ENCODE results near the gene PPM1F.

Gene PPM1F

DNA sequence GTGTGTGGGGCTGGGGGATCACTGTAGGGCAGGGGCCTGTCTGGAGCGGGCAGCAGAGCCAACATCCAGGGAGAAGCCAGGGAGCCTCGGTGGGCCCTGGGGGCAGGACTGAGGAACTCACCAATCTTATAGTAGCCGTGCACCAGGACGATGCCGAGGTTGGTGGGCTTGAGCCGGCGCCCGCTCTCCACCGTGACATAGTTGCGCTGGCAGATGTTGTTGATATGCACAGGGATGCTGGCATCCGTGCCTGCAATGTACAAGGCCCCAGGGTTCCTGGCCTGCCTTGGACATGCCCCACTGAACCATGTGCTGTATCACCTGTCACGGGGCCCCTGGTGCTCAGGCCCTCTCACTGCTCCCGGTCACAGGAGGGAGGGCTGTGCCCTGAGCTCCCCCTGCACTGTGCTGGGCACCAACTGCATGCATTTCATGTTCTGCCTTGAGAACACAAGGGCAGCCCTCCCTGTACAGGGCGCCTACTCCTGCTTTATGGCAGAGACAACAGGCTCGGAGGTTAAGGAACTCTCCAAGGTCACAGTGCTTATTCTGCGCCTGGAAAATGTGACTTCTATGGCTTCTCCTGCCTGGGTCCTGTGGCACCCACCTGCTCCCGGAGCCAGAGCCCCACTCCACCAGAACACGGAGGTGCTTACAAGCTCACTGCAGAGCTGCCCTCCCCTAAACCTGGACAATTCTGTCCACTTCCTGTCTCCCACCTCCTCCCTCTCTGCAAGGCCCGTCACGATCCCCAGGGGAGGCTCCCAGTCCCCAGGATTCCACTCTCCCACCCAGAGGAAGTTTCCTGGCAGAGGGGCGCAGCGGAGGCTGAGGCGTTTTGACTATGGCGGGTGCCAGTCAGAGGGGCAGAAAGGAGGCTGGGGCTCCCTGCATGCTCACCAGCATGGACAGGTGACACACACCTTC lies 7.8 kb upstream of the PPM1F start:
- DNase-seq (ENCODE audit: low read depth in 2 of 2) = no peak

DNA sequence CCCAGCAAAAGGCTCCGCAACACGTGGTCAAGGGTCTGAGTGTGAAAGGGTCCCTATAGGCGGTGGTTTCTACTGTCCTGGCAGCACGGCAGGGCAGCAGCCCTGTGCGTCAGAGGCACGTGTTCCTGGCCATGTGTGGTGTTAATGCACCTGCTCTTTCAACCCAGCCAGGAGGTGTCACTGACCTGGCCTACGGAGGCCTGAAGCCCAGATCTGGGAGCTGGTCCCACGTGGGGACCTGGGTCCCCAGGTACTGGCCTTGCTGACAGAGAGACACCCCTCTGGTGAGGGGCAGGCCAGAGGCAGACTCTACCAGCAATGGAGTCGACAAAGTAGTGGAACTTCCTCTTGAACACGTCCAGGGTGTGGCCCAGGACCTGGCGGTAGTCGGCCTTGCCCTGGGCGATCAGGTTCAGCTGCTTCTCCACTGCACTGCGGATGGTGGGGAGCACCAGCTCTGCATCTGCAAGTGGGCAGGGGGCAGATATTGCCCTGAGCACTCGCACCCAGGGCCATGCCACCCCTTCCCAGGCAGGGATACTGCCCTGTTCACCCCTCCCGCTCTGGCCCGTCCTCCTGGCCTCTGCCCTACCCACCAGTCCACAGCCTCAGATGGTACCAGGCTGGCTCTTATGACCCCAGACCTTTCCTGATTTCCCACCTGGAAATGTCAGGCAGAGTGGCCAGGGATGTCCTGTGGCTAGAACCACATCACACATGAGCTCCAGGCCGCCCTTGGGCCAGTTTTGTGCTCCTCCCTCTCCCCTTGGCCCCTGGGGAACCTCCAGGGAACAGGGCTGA lies 6.8 kb upstream of the PPM1F start:
- DNase-seq (ENCODE audit: low read depth in 2 of 2) = no peak

DNA sequence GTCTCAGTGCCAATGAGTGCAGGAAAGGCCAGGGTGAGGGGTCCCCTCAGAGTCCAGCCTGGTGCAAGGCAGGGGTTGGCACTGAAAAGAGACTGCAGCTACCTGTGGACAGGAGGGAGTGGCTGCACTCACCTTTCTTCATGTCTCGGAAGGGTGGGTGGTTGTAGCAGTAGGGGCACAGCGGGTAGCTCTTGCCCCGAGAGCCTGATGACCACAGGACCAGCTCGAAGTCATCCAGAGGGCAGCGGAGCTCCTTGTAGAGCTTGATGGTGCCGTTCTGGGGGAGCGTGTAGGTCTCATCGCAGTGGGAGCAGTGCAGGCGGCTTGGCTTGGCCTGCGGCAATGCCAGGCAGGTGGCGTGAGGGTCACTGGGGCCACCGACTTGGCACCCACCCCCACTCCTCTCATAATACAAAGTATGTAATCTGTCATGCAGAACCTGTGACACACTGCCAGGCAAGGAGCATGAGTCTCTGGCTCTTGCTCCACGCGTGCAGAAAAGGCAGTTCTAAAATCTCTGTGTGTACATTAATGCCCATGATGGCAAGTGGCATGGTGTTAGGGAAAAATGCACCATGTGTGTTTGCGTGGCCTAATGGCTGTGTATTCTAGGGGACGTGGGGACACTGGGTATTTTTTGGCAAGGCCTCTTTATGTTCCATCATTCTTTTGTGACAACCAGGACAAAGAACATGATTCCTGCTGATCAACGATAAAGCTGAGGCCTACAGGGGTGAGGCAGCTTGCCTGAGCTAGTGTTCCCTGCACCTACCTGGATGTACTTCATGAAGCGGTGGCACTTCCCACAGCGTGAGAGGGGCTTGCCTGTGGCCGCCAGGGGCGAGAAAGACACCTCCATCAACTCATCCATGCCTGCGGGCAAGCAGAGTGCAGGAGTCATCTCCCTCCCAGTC lies 6.0 kb upstream of the PPM1F start:
- DNase-seq (ENCODE audit: low read depth in 2 of 2) = no peak

DNA sequence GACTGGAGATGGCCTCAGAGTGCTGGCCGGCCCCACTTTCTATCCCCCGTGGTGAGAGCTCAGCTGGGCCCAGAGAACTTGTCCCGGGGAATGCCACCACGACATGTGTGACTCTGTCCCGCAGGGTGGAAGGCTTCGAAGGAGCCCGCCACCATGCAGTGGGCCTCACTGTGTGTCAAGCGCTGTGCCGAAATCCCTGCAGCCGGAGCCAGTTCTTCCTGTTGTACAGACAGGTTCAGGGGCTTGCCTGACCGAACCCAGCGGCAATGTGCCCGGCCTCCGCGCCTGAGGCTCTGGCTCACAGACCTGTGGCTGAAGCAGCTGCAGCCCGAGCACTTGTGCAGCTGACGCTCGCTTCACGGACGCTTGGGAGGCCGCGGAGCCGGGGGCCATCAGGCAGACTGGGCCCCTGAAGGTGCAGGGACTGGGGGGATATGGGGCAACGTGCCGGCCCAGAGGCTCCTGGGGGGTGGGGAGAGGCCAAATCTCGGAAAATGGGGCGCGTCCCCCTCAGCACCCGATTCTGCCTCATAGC lies 650 bp downstream of the PPM1F start:
- no peak for DNase-seq (ENCODE audit: low read depth in 2 of 2)

DNA sequence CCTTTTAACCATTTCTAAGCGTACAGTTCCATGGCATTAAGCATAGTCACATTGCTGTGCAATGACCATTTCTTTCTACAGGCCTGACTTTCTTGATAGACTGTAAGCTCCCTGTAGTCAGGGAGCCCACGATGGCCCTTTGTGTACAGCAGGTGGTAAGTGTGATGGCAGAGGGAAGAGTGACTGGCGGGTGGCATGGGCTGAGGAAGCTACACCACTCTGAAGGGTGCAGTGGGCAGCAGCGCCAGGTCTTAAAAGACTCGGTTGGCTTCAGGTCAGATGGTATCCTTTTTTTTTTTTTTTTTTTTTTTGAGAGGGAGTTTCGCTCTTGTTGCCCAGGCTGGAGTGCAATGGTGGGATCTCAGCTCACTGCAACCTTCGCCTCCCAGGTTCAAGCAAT lies 1.6 kb downstream of the PPM1F start:
- no peak for DNase-seq (ENCODE audit: low read depth in 2 of 2)

DNA sequence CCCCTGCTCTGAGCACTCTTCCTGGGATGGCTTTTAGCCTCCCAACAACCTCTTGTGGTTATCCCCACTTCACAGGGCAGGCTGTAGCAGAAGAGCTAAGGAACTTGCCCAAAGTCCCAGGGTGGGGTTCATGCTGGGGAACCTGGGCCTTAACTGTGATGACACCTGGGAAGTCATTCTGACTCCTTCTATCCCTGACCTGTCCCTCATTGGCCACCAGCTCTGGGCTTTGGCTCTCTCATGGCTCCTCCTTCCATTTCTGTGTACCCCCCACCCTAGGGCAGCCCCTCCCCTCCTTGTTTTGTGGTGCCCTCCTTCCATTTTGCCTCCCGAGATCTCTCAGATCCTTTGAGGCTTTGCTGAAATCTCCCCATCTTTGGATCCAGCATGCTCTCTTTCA lies 2.7 kb downstream of the PPM1F start:
- no peak for DNase-seq (ENCODE audit: low read depth in 2 of 2)

DNA sequence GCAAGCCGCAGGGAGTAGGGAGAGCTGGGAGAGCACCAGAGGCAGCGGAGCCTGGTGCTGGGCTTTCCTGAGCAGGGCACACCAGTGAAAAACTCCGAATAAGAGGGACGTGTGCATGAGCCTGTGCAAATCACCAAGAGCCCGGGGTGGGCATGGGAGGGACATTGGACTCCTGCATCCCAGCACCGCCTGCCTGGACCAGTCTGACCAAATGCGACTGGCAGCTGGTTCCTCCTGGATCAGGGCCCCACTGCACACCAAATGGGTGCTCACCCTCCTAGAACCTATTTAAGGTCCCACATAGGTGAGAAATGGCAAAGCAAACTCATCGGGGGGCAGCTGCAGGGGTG lies 3.1 kb downstream of the PPM1F start:
- DNase-seq (ENCODE audit: low read depth in 2 of 2) = no peak

DNA sequence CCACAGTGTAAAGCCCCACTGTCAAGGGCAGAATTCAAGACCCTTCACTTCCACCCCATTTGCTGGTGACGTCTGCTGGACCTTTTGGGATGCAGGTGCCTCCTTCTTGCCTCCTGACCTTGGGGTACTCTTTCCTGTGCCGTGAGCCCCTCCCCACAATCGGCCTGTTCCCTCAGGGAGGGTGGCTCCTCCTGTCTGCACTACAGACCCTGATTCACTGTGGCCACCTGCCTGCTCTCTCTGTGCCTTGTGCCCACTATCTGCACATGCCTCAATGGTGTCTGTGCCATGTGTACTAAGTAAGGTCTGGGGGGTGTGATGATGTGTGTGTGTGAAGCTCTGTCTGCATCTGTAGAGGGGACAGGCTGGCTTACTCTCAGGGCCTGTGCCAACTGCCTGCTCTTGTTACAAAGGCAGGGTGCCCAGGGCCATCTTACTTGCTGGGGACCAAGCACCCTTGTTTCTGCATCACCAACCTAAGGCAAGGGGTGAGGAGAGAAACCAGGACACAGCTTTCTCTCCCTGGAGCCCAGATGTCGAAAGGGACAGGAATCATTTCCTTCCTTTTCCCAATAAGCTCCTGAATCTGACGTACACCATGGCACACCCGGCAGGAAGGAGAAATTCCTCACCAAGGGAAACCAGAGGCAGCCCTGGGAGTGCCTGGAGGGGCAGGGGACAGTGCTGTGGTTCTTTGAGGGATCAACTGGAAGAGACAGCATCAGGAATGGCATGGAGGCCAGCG lies 3.7 kb downstream of the PPM1F start:
- no peak for DNase-seq (ENCODE audit: low read depth in 2 of 2)

DNA sequence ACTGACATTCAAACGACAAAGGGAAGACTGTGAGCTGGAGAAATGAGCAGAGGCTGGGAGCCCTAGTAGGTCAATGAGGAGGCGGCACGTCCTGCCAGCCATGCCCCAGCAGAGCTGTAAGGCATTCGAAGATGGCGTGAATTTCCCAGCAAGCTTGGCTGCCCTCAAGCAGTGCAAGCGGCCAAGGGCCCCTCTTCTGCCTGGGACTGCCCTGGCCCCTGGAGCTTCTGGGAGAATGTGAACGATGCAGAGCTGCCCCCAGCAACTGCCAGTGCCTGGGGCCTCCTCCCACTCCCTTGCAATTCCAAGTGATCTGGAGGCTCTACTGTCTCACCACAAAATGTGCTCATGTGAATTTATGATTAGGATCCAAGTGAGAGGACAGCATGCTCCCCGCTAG lies 4.3 kb downstream of the PPM1F start:
- no peak for DNase-seq (ENCODE audit: low read depth in 2 of 2)

DNA sequence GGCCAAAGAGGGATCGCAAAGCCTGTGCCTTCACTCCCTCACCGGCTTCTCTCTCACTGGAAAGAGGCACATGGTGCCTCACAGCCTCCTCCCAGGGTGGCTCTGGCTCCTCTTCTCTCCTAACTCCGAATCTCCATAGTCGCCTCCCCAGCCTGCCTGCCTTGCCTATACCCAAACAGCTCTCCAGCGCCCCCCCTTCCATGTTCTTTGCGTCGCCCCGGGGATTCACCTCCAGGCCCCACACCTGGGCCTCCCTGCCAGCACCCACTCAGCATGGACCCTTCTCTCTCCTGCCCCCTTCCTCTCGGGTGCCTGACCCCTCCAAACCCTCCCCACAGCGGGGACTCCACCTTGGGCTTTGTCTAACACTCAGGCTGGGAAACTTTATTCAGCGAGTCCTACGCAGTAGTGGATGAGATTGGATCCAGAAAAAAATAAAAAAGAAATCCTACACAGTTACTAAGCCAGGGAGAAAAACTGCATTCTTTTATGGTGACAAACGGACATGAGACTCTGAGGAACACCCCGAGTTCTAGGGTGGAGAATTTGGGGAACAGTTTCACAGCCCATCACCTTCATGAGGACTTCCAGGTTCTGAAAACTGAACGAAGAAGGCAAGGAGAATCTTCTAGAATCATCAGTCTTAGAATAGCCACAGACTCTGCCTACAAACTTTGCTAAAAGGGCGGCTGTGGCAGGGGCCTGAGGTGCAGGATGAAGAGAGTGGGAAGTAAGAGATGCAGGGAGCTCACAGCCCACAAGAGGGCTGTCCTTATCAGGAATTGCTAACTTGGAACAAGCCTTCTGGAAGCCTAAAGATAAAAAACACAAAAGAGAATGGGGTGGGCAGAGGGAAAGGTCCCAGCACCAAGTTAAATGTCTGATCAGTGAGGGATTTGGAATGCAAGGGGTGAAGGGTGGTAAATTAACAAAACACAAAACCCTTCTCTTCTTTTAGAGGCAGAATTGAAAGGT lies 5.3 kb downstream of the PPM1F start:
- no peak for DNase-seq (ENCODE audit: low read depth in 2 of 2)

DNA sequence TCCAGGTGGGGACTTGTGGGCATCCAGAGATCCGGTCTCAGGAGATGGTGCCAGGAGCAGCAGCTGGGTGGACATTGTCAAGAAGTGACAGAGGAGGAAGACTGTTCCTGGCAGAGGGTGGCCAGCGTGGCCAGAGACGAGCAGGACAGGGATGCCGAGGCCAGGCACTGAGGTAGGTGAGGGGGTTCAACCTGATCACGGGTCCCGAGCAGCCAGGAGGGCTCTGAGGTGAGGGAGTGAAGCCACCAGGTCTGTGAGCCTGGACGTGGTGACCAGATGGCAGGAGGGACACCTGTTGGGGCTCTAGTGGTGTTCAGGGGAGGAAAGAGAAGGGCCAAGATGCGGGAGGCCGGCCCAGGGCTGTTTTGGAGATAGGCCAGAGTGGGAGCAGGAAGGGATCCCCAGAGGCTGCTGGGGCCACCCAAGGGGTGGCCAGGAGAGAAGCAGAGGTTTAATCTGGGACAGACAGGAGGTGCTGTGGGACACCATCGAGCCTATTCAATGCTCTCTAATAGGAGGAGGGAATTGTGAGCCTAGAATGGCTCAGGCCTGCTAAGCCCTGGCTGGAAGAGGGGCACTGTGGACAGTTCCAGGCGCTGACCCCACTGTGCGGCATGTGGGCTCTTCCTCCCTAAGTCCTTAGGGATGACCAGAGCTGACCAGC lies 6.3 kb downstream of the PPM1F start:
- DNase-seq (ENCODE audit: low read depth in 2 of 2) = no peak

DNA sequence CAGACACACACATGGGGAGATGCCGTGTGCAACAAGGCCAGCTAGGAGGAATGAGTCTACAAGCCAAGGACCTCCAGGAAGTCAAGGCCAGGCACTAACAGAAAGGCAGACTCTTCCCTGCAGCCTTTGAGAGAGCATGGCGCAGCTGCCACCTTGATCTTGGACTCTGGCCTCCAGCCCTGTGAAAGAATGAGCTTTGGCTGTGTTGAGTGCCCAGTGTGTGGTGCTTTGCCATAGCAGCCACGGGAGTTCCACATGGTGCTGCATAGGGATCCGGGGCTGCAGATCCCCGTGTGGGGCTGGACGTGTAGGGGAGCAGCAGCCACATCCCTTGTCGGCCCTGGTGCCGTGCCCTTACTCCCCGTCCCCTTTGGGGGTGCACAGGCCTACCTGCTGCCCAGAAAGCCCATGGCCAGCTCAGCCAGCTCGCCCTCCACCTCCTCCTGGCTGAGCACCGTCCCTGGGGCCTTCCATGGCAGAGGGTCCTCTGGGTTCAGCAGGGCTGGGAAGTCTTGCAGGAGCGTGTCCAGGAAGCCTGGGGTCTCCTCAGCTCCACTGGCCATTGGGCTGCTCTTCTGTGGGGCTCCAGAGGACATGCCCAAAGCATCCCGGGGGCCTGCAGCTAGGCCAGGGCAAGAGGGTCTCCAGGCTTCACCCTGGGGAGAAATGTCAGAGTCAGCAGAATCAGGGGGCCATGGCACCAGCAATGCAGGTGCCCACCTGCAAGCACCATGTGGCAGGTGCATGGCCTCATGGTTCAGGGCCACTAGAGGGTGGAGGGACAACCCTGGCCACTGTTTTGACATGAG lies 7.0 kb downstream of the PPM1F start:
- DNase-seq (ENCODE audit: low read depth in 2 of 2) = no peak

DNA sequence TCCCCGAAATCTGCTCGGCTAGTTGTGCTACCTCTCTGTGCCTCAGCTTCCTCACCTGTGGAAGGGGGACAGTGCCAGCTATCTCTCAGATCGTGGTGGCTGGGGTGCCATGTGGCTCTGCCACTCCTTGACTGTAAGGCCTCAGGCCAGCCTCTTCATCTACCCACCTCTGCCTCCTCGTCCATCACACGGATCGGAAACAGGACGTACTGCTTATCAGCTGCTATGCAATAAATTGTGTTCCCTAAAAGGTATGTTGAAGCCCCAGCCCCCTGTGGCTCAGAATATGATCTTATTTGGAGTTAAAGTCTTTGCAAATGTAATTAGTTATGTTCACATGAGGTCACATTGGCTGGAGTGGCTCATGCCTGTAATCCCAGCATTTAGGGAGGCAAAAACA lies 7.8 kb downstream of the PPM1F start:
- DNase-seq (ENCODE audit: low read depth in 2 of 2) = no peak

DNA sequence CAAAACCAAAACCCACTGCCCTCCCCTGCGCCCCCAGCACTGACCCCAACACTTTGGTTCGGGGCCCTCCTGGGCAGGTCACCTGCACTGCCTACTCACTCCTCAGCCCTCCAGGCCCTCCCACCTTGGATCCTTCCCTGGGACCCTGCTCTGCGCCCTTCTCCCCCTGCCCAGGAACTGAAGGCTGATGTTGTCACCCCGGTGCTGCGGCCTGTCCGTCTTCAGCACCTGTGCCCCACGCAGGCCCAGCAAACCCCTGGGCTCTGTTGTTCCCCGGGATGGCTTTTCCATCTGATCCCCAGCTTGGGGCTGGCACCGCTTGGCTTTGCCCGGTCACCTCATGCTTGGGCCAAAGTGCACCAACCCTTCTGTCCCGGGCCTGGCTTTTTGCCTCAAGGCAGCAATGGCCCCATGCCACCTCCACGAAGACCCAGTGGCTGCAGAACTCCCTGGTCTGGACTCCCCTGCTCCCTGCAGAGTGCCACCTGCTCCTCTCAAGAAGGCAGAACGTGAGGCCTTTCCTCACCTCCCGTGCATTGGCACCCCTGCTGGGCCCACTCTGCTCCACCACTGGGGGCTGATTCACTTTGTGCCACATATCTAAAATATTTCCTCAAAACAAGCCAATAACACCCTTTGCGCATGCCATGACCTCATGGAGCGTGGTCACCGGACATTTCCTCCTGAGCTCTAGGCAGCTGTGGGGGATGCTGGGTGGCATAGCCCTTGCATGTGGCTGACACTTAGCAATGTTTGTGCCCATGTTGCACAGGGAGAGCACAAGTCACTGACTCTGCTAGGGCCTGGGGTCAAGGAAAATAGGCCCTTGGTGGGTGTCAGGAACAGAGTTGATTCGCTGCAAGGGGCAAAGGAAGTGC lies 8.8 kb downstream of the PPM1F start:
- no peak for DNase-seq (ENCODE audit: low read depth in 2 of 2)

DNA sequence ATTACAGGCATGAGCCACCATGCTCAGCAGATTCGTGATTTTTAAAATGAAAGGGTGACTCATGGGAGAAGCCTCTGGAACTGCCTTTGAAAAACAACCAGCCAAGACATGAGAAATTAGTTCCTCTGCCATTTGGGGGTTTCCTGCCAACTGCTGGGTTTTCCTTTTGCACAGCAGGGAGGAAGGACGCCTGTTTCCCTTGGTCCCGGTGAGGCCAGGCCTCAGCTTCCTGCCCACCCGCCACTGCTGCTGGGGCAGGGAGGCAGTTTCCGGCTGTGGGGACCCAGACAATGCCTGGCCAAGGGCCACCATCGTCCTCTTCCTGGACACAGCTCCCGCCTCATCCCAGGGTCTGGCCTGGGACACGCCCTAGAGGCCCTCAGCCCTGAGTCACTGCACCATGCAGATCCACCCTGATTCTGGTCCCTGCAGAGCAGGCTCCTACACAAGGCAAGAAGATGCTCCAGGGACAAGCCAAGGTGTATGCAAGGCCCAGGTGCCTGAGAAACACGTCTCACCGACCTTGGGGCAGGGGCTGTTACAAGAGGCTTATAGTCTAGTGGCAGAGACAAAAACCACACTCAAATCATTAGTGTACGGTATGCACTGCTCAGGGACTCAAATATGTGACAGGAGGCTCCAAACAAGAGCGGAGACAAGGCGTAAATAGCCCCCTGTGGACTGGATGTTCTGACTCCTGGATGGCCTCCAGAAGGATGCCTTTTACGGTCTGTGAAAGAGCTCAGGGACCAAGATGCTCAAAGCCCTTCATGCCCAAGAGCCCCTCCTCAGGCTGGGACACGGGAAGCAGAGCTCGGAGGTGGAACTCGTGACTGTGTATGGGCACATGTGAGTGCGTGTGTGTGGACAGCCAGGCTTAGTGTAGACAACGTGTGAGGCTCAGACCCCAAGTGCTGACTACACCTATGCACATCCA lies 10.0 kb downstream of the PPM1F start:
- peak in 1 of 2 donors; percentile 7 for DNase-seq (ENCODE audit: low read depth in 2 of 2)

DNA sequence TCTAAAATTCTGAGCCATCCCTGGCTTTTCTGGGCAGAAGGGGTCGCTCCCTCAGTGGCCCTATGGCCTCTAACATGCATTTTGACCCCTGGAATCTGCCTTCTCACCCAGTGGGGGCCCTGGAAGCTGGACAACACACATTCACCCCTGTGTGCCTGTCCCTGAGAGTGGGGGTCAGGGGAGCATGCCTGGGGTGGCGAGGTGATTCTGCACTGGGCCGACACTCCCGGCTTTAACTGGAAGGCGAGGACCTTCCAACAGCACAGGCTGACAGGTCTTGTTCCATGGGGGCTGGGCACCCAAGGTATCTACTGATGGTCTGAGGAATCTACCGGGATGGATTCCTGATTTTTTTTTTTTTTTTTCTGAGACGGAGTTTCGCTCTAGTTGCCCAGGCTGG lies 10.7 kb downstream of the PPM1F start:
- DNase-seq (ENCODE audit: low read depth in 2 of 2) = no peak

Data from stimulated activated CD8-positive, alpha-beta memory T cell treated with anti-CD3 and anti-CD28 coated beads, Interleukin-15, amount 100 ng/mL, for 48 hours (primary cell).